Measurements from ENCODE around the gene ZNF474.

The ZNF474 gene

DNA sequence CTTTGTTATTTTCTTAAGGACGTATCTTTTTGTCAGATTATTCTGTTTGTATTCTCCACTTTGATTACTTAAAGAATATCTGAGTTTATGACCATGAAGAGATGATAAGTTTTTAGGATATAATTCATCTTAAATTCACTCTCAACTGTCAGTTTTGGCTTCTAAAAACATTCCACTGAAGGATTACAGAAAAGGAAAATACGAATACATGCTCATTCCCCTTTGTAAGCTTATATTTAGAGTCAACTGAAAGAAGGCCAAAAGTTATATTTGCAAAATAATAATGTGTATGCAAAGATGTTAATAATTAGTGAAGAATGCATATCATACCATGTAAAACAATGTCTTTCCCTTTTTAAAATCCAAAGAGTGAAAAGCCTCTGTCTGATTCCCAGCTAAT is 52.5 kb downstream of the ZNF474 start:
- DNase-seq (ENCODE audit: low read depth): no peak

DNA sequence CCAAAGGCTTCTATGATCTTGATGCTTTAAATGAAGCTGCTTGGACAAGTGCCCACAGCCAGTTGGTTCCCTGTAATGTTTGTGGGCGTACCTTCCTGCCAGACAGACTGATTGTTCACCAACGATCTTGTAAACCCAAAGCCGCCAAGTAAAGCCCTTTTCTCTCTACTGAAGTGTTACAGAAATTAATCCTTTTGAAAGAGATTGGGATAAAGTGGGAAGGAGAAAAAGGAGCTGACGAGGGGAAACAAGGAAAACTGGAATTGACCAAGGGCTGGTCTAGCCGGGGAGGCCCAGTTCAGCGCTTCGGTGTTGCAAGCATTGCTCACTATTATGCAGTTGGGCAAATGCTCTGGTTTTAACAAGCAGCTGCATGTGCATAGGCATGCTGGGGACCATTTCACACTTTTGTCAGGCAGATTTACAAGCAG is 53.2 kb downstream of the ZNF474 start:
- no peak for DNase-seq (ENCODE audit: low read depth)

DNA sequence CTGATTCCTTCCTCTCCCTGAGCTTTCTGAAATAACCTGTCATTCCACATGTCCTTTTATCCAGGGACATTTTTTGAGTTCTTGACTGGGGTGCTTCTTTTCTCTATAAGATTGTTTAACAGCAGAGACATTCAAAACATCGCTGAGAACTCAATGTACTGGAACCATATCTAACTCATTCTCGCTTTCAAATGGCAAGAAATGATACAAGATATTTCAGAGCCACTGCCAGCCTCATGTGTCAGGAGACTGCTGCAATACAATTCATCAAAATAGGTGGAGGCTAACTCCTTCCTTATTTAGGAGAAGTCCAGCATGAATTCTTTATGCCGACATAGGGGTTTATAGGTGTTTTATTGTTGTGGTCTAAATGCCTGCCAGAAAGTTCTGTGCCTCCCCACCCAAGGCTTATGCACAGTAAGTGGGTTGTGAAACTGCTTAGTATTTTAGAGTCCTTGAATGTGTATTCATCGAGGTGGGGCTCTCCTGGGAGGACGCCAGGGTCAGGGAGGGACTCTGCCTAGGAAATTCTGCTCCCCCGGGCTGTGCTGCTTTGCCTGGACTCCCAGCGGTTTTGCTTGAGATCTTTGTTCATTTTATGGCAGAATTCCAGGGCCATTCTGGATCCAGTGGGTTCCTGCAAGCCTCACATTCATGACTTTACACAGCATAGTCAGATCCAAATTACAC is 53.9 kb downstream of the ZNF474 start:
- DNase-seq (ENCODE audit: low read depth): no peak

DNA sequence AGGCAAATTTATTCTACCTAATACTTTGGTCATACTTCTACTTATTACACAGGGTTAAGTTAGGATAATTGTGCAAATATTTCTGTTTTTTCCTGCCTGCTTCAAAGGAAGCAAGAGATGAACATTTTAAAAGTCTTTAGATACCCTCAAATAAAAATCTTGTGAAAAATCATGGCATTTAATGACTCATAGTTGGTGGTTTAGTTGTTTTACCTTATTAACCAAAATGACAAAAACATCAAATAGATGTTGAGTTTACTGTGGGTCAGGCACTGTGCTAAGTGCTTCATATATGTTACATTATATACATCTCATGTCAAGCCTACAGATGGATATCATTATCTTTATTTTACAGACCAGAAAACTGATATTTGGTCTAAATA is 54.4 kb downstream of the ZNF474 start:
- no peak for DNase-seq (ENCODE audit: low read depth)

DNA sequence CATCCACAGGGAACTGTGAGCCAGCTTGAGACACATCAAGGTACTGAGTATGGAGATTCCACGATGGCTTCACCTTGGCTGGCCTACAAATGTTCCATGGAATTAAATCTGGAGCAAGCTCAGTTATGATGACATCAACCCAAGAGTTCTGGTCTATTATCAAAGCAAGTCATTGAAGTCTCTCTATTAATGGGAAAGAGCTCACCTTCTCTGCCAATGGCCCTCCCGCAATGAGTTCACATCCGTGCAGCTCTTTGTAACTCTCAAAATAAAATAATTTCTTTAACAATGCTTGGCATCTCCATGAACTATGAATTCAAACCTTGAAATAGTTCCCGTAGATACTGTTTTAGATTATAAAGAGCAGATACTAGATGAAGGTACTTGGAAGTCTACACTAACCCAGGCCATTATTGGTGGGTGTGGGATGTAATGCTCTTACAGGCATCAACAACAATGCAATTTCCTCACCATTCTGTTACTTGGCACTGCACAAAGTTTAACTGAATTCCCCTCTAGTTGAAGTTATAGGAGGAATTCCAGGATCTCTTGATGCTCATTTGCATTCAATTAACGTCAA is 55.4 kb downstream of the ZNF474 start:
- DNase-seq (ENCODE audit: low read depth): no peak

DNA sequence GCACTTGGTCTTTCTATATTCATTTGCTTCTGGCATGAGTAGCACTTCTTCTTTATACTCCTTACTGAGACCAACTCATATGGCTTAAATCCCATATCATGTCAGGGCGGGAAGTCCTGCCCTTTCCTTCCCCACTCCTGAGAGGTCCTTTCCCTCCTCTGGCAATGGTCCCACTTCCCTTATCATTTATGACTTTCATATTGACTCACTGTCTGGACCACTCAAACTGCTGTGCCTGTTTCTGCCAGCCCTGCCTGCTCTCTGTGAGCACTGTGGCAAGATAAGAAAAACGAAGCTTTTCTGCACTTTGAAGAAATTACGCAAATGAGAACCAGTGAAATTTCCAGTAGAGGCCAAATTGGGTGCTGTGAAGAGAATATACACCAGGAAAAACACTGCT is 58.1 kb downstream of the ZNF474 start:
- no peak for DNase-seq (ENCODE audit: low read depth)

DNA sequence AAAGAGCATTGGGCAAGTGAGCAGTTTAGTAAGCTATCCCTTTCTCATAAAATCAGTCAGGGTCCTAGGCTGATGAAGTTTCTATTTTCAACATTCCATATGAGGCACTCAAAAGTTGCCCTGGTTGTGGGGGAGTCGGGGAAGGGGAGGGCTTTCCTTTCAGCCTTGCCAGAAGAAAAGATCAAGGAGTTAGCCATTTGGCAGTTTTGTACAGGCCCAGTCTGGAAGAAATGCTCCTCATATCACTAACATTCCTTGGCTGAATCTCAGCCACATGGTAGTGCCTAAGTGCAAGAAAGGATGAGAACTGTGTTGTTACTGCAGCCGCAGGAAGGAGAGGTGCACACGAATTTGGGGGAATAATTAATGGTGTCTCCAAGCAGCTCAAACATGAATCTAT is 60.8 kb downstream of the ZNF474 start:
- DNase-seq (ENCODE audit: low read depth): no peak

DNA sequence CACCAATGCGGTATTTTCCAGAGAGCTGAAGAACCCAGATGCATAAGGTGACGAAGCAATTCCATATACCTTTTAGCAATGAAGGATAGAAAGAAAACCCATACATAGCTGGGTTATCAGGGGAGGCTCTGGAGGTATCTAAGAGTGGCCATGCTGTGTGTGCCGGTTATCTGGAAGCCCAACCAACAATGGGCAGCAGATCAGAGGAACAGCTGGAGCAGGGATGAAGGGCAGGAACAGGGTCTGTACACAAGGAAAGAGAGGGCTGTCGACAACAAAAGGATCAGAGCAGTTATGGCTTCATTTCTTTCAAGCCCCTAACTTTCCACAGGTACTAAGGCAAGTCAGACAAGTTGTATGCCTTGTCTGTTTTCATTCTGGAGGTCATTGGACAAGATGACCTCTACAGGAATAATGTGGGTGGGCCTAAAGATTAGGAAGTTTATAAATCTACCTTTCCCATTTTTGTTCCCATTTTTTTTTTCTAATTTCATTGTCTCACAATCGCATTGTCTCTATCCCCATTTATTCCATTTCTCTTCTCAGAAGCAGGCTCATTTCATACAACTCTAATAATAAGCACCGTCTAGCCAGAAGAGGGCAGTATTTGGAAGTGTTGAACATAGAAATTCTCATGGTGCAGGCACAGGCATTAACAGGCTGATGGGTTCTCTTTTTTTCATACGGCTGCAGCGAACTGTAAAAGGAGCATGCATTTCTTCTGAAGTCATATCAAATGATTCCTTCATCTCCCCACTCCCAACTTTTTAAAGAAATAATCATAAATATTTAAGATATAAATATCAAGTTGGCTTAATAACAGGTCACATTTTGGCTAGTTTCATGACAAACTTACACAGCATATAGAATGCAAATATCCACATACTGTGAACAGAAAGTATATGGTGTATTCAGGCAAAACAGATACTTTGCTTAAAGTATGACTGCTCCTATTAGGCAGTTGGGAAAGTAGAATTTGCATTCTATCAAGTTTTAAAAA is 63.5 kb downstream of the ZNF474 start:
- DNase-seq (ENCODE audit: low read depth): no peak

DNA sequence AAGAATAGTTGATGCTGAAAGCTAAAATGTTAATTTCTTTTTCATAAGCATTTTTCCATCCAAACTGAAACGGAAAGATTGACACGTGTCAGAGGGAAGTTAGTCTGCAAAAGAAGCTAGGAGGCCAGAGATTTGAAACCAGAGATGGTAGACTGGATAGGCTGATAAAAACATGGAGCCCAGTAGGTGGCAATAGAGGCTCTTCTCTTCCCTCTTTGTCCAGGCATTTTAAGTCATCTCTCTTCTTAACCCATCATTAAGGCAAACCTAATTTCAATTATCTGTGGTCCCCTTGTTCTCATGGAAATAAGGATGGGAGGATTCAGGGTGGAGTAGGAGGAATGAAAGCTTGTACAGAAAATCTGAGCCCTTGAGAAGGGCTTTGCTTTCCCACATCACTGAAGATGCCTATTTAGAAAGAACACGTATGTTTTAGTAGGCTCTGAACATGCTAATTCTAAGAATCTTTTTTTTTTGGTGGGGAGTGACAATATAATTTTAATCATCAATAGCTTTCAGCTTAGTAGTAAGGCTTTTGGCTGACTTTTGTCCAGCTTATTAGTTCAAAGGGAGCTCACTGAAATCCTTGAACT is 66.6 kb downstream of the ZNF474 start:
- DNase-seq (ENCODE audit: low read depth): no peak

DNA sequence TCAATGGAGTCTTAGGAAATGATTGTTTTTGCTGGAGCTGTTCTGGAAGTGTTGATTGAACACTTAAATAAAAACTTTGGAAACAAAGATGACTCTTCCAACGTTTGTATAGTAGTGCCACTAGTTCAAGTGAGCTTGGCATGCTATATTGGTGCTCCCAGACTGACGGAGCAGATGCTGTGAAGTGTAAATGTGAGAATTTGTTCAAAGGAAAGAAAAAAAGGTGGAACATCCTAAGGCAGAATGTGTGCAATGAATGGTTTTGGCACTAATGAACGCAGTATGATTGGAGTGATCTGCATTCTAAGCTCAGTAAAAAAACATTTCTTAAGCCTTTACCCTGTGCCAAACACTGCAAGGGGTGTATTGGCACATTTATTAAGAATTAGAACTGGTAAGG is 69.8 kb downstream of the ZNF474 start:
- no peak for DNase-seq (ENCODE audit: low read depth)

DNA sequence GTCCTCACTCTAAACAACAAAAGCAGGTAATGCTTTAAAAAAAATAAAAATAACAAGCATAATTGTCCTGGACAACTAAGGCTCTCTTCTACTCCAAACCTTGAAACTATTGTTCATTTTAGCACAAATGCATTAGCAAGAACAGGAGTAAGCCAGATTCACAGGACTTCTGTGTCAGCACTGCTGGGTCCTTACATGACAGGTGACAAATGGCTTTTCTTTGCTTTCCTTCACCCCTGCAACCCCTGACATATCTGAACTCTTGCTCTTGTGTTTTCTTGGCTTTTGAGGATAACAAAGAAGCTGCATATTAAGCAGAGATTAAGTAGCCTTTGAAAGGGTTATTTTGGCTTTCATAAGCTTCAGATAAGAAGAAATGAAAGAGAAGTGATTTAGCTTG is 71.1 kb downstream of the ZNF474 start:
- DNase-seq (ENCODE audit: low read depth): no peak

DNA sequence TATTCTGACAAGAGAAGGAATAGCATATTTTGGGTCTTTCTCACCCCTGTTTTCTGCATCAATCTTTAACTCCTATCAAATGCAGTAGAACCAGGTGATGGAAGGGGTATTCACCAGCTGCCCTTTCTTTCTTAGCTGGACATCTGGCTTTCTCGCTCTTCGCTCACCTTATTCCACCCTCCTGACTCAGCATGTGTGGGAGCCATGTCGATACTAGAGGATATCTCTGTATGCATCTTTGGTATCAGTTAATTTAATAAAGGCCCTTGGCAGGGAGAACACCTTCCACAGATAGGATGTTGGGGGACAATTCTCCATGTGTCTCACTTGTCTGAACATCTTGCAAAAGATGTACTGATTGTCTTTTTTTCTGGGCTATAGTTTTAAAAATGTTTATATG is 71.5 kb downstream of the ZNF474 start:
- DNase-seq (ENCODE audit: low read depth): no peak

DNA sequence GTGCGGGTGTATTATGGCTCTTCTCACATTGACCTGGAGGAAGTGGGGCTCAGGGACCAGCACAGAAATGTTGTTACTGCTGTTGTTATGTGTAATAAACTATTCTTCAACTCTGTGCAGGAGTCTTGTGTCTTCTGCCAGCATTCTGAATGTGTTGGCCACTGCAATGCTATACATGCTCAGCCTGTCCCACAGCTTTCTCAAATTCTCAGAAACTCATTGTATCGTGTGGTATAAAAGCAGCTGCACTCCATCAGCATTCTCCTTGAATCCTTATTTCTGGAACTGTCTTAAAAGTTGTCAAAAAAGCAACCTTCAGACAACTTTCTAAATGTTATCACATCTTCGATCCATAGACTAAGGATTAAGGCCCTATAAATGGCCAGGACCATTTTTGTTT is 72.0 kb downstream of the ZNF474 start:
- DNase-seq (ENCODE audit: low read depth): no peak

DNA sequence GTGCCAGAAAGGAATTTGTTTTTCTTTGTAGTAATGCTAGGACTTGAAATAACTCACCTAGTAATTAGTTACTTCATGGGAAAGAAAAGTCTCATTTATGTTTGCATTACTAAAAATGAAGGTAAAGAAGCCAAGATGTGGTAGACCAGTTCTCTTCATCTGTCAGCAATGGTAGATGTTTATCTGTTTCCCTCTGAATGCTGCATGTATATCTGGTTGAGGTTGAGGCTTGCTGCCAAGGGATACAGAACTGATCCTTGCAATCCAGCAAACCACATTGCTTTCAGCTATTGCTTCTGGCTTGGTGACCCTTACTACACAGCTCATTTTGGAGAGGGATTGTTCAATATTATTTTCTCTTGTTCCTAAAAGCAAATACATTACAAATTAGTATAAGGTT is 73.6 kb downstream of the ZNF474 start:
- DNase-seq (ENCODE audit: low read depth): no peak
